Mucosa of stomach (tissue), 1 donor: ENCODE data around the gene NOP14.
A peak's percentile ranks its signal among the peaks of the same experiment; 100 is the strongest.
"Not testable (repeated sequence)": the region's sequence is repeated elsewhere in the genome, so short reads cannot be mapped to it uniquely, and the experiment has no call there.

ENCODE experiments used
- H3K27me3 ChIP-seq: one replicate; pipeline ENCODE4 v1.7.0; 2013; ENCODE audit warnings: mild to moderate bottlenecking, low read length; ENCODE audit not compliant: control insufficient read depth, insufficient read depth
- H3K36me3 ChIP-seq: one replicate; pipeline ENCODE4 v1.7.0; 2013; ENCODE audit warnings: low read length; ENCODE audit not compliant: control insufficient read depth, insufficient read depth
- H3K4me1 ChIP-seq: one replicate; pipeline ENCODE4 v1.7.0; 2013; ENCODE audit warnings: mild to moderate bottlenecking, low read length; ENCODE audit not compliant: control insufficient read depth, insufficient read depth
- H3K4me3 ChIP-seq: one replicate; pipeline ENCODE4 v1.7.0; 2013; ENCODE audit warnings: low read length
- H3K9ac ChIP-seq: one replicate; pipeline ENCODE4 v1.7.0; 2013; ENCODE audit warnings: mild to moderate bottlenecking, low read length, moderate library complexity
- H3K9me3 ChIP-seq: one replicate; pipeline ENCODE4 v1.7.0; 2013; ENCODE audit warnings: mild to moderate bottlenecking, low read length, moderate library complexity; ENCODE audit not compliant: control insufficient read depth
- donor health status: Pancreatic carcinoma.

The NOP14 gene

GRCh38 chr4:2963175-2963965 lies at the start of gene NOP14, which contains the start of gene GRK4:
NOP14 (minus strand) TSS chr4:2963406; CDS start chr4:2963319, 87 bp downstream.
GRK4 (plus strand) TSS chr4:2963571; CDS start chr4:2964071, 500 bp downstream.
- Histone ChIP-seq H3K27me3 (no peaks in the 10 kb centered on the region), H3K4me3 (peak within 1 kb of the TSS; percentile 67), H3K9ac (peak within 1 kb of the TSS; percentile 83), H3K36me3 (no peaks in the 10 kb centered on the region), H3K4me1 (peaks cover 13% of the 10 kb centered on the region), H3K9me3 (no peaks in the 10 kb centered on the region)

DNA sequence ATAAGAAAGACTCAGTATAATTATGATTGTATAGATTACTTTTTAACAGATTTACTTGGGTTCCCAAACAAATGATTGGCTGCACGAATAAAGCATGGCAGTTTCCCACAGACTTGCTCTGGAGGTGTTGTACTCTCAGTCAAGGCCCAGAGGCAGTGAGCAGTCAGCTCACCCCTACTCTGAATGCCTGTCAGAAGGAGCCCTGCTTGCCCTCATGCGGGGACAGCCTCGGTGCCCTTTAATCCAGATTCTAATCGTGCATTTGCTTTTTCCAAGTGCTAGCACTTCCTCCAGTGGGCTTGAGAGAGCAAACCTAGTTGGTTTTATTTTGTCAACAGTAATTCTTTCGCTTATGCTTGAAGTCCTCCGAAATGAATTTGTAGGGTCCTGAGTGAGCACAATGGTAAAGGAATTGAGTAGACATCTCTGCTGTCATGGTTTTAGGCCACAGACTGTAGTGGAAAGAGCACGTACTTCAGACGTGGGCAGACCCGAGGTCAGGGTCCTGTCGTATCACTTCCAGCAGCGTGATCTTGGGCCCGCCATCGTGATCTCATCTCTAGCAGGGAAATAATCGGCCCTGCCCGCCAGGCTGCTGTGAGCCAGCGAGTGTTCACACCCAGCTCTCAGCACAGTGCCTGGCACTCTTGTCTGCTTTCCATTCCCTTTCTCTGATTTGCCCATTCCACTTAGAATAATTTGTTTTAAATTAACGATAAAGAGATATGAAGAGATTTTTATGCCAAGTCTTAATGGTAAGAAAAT lies 48.4 kb upstream of the NOP14 start:
- no peaks in the 10 kb centered on the region for H3K27me3 ChIP-seq
- H3K4me1 ChIP-seq: peaks cover 40% of the 10 kb centered on the region
- no peak overlapping the region for H3K4me3 ChIP-seq
- no peaks in the 10 kb centered on the region for H3K36me3 ChIP-seq
- H3K9me3 ChIP-seq: no peaks in the 10 kb centered on the region
- H3K9ac ChIP-seq: no peak overlapping the region

DNA sequence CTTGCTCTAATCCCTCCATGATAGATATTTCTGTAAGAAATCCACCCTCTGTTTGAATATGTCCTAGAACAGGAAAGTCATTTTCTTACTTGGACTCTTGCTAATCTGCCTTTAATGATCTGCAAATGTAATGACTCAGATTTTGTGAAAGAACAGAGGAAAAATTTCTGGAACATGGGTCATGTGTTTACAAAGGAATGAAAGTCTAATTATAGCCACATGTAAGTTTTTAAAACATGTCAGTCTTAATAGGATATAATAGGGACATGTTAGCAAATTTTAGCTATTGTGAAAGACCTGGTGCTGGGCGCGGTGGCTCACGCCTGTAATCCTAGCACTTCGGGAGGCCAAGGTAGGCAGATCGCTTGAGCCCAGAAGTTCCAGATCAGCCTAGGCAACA lies 47.8 kb upstream of the NOP14 start:
- Histone ChIP-seq H3K9me3 (no peaks in the 10 kb centered on the region), H3K4me3 (no peak overlapping the region), H3K36me3 (no peaks in the 10 kb centered on the region), H3K27me3 (no peaks in the 10 kb centered on the region), H3K9ac (no peak overlapping the region), H3K4me1 (peaks cover 40% of the 10 kb centered on the region)

- Histone ChIP-seq H3K27me3 (no peaks in the 10 kb centered on the region), H3K36me3 (no peaks in the 10 kb centered on the region), H3K9ac (no peak overlapping the region), H3K9me3 (no peaks in the 10 kb centered on the region), H3K4me1 (peaks cover 40% of the 10 kb centered on the region), H3K4me3 (no peak overlapping the region)
Measured at GRCh38 chr4:3010577-3010976, 47.4 kb upstream of the NOP14 start.

DNA sequence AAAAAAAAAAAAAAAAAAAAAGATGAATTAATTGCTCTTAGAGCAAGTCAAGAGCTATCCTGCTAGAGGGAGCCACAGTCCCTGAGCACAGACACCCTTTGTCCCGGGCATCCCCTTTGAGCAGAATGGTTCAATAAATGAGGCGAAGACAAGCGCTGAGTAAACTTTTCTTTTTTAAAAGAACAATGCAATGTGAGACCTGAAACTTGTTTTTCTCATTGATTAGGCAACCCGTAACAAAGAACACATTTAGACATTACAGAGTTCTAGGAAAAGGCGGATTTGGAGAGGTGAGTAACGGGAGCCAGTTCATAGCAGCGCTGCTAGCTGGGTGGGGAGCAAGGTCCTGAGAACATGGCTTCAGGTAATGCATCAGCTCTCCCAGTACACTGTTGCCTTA lies 46.2 kb upstream of the NOP14 start:
- no peaks in the 10 kb centered on the region for H3K36me3 ChIP-seq

DNA sequence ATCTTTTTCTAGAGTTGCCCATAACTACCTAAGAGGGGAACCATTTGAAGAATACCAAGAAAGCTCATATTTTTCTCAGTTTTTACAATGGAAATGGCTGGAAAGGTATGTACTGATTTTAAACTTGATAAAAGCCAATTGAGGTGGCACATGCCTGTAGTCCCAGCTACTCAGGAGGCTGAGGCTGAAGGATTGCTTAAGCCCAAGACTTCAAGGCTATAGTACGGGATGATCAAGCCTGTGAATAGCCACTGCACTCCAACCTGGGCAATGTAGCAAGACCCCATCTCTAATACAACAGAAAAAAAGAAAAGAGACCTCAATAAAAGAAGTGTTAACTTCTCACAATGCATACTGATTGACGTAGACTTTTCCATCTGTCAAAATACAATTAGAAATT lies 44.5 kb upstream of the NOP14 start:
- Histone ChIP-seq H3K27me3 (no peaks in the 10 kb centered on the region), H3K9me3 (no peaks in the 10 kb centered on the region), H3K36me3 (no peaks in the 10 kb centered on the region), H3K4me1 (peaks cover 29% of the 10 kb centered on the region), H3K9ac (no peak overlapping the region), H3K4me3 (no peak overlapping the region)

More for the DNA sequence above, 46.2 kb upstream of the NOP14 start:
- H3K4me1 ChIP-seq: peaks cover 40% of the 10 kb centered on the region
- H3K9me3 ChIP-seq: no peaks in the 10 kb centered on the region
- H3K27me3 ChIP-seq: no peaks in the 10 kb centered on the region
- no peak overlapping the region for H3K9ac ChIP-seq
- H3K4me3 ChIP-seq: no peak overlapping the region

DNA sequence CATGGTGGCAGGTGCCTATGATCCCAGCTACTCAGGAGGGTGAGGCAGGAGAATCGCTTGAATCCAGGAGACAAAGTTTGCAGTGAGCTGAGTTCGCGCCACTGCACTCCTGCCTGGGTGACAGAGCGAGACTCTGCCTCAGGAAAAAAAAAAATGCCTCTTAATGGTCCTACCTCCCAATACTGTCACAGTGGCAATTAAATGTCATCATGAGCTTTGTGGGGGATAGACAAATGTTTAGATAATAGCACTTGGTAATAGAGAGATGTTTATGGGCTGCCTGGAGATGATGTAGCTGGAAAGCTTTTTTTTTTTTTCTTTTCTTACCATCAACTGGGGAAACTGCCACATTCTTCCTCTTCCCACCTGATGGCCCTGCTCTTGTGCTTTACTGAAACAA lies 33.2 kb upstream of the NOP14 start:
- Histone ChIP-seq H3K4me3 (no peak overlapping the region), H3K9me3 (no peaks in the 10 kb centered on the region), H3K36me3 (no peaks in the 10 kb centered on the region), H3K27me3 (no peaks in the 10 kb centered on the region), H3K9ac (no peak overlapping the region), H3K4me1 (no peaks in the 10 kb centered on the region)

- no peaks in the 10 kb centered on the region for H3K9me3 ChIP-seq
- H3K36me3 ChIP-seq: no peaks in the 10 kb centered on the region
- H3K4me3 ChIP-seq: no peak overlapping the region
Measured at GRCh38 chr4:2995546-2996265, 32.5 kb upstream of the NOP14 start.

GRCh38 chr4:2994917-2995316 lies 31.7 kb upstream of the NOP14 start:
- Histone ChIP-seq H3K4me3 (no peak overlapping the region), H3K9ac (no peak overlapping the region)

More at GRCh38 chr4:2995546-2996265, 32.5 kb upstream of the NOP14 start:
- Histone ChIP-seq H3K9ac (no peak overlapping the region), H3K4me1 (no peaks in the 10 kb centered on the region), H3K27me3 (no peaks in the 10 kb centered on the region)

DNA sequence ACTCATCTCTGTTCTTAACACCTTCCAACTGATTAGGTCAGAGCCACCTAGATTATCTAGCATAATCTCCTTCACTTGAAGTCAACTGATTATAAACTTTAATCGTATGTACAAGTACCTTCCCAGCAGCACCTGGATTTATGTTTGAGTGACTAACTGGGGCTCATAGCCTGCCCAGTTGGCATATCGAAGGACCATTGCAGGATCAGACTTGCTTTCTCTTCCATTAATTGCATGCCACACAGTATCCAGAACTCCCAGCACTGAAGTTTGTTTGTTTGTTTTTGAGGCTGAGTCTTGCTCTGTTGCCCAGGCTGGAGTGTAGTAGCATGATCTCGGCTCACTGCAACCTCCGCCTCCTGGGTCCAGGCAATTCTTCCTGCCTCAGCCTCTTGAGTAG lies 28.0 kb upstream of the NOP14 start:
- Histone ChIP-seq H3K36me3 (no peaks in the 10 kb centered on the region), H3K4me3 (no peak overlapping the region), H3K4me1 (no peaks in the 10 kb centered on the region), H3K9ac (no peak overlapping the region), H3K9me3 (no peaks in the 10 kb centered on the region), H3K27me3 (no peaks in the 10 kb centered on the region)

More at GRCh38 chr4:2994917-2995316, 31.7 kb upstream of the NOP14 start:
- Histone ChIP-seq H3K4me1 (no peaks in the 10 kb centered on the region), H3K9me3 (no peaks in the 10 kb centered on the region), H3K36me3 (no peaks in the 10 kb centered on the region), H3K27me3 (no peaks in the 10 kb centered on the region)

DNA sequence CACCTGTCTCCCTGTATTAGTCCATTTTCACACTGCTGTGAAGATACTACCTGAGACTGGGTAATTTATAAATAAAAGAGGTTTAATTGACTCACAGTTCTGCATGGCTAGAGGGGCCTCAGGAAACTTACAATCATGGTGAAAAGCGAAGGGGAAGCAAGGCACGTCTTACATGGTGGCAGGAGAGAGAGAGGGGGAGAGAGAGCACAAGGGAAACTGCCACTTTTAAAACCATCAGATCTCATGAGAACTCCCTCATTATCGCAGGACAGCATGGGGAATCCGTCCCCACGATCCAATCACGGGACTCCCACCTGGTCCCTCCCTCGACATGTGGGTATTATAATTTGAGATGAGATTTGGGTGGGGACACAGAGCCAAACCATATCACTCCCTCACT lies 20.5 kb upstream of the NOP14 start:
- H3K36me3 ChIP-seq, H3K9me3 ChIP-seq, H3K4me1 ChIP-seq, H3K27me3 ChIP-seq, H3K4me3 ChIP-seq, H3K9ac ChIP-seq: not testable (repeated sequence)

GRCh38 chr4:2982012-2982411 lies 18.8 kb upstream of the NOP14 start:
- no peaks in the 10 kb centered on the region for H3K27me3 ChIP-seq
- no peaks in the 10 kb centered on the region for H3K9me3 ChIP-seq
- H3K4me3 ChIP-seq: no peak overlapping the region
- no peak overlapping the region for H3K9ac ChIP-seq
- H3K4me1 ChIP-seq: no peaks in the 10 kb centered on the region
- H3K36me3 ChIP-seq: no peaks in the 10 kb centered on the region
